ENCODE results near the gene LHFPL6. TPM values are rescaled to one million over a fixed set of nuclear protein-coding genes. Genes with fewer than 3 reads are reported as not detected.

LHFPL6 gene
- total RNA-seq, 1 donor from 2014 or later, result 31.4 TPM

GRCh38 chr13:39587939-39588338 lies 15.1 kb downstream of the LHFPL6 start:
- H3K27me3 Mint-ChIP-seq (ENCODE audit: low read depth, unreplicated experiment), result no peaks in the 10 kb centered on the region
- H2AFZ ChIP-seq (ENCODE audit: low read depth, low read length), result no peak overlapping the region
- no peaks in the 10 kb centered on the region for H3K36me3 ChIP-seq (ENCODE audit: insufficient read depth, low read length)
- no peak overlapping the region for H3K4me2 ChIP-seq (ENCODE audit: low read length)
- no peak for TF ChIP-seq EZH2 (IDR thresholded peaks at IDR 0.05; ENCODE audit: insufficient read depth, low read length)
- TF ChIP-seq CTCF (IDR thresholded peaks at IDR 0.05; ENCODE audit: insufficient read depth, low read depth, low read length), result no peak
- no peak overlapping the region for H3K9ac ChIP-seq (ENCODE audit: low read length)
- H3K36me3 Mint-ChIP-seq (ENCODE audit: low read depth, unreplicated experiment), result no peaks in the 10 kb centered on the region
- peaks cover 38% of the 10 kb centered on the region for H3K79me2 ChIP-seq (ENCODE audit: insufficient read depth, low read length)
- no peaks in the 10 kb centered on the region for H3K4me1 Mint-ChIP-seq (ENCODE audit: low read depth, unreplicated experiment)
- H3K9me3 ChIP-seq (ENCODE audit: insufficient read depth, low read depth, low read length), result no peaks in the 10 kb centered on the region
- no peaks in the 10 kb centered on the region for H3K4me1 ChIP-seq (ENCODE audit: insufficient read depth, low read length)
- DNase-seq (ENCODE audit: low read depth), result no peak
- H3K27ac Mint-ChIP-seq (ENCODE audit: unreplicated experiment), result no peak overlapping the region
- H4K20me1 ChIP-seq (ENCODE audit: insufficient read depth, low read length), result peaks cover 32% of the 10 kb centered on the region
- no peak overlapping the region for H3K27ac ChIP-seq (ENCODE audit: low read depth, low read length)
- no peak overlapping the region for H3K4me3 ChIP-seq (ENCODE audit: insufficient read depth, low read depth, low read length)
- H3K9me3 Mint-ChIP-seq (ENCODE audit: unreplicated experiment), result no peaks in the 10 kb centered on the region
- no peaks in the 10 kb centered on the region for H3K27me3 ChIP-seq (ENCODE audit: insufficient read depth, low read length)
- H3K4me3 Mint-ChIP-seq (ENCODE audit: unreplicated experiment), result no peak overlapping the region
- FAIRE-seq, result no peak

DNA sequence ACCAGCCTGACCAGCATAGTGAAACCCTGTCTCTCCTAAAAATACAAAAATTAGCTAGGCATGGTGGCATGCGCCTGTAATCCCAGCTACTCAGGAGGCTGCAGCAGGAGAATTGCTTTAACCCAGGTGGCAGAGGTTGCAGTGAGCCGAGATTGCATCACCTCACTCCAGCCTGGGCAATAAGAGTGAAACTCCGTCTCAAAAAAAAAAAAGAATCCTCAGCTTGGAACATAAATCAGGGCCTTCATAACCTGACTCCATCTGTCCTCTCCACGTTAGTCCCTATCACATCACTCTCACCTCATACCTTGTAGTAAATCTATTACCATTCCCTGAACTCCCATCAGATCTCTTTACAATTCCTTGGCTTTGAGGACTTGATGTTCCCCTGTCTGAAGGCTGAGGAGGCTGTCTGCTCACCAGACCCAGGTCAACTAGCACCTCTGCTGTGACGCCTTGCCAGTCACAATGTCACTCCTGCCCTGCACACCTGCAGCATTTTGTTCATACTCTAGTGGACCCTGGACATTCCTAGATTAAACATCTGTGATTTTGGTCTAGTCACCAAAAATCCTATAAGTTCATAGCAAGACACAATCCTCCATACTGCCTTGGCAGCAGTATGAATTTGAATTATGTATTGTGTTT lies 15.9 kb downstream of the LHFPL6 start:
- Histone ChIP-seq H3K79me2 (ENCODE audit: insufficient read depth, low read length) (peaks cover 45% of the 10 kb centered on the region), H3K36me3 (ENCODE audit: insufficient read depth, low read length) (no peaks in the 10 kb centered on the region), H3K9ac (ENCODE audit: low read length) (no peak overlapping the region), H3K4me1 (ENCODE audit: insufficient read depth, low read length) (no peaks in the 10 kb centered on the region), H3K9me3 (ENCODE audit: insufficient read depth, low read depth, low read length) (no peaks in the 10 kb centered on the region), H2AFZ (ENCODE audit: low read depth, low read length) (no peak overlapping the region), H4K20me1 (ENCODE audit: insufficient read depth, low read length) (peaks cover 32% of the 10 kb centered on the region), H3K4me2 (ENCODE audit: low read length) (no peak overlapping the region), H3K27me3 (ENCODE audit: insufficient read depth, low read length) (no peaks in the 10 kb centered on the region), H3K27ac (ENCODE audit: low read depth, low read length) (no peak overlapping the region), H3K4me3 (ENCODE audit: insufficient read depth, low read depth, low read length) (no peak overlapping the region)
- no peak overlapping the region for H3K4me3 Mint-ChIP-seq (ENCODE audit: unreplicated experiment)
- FAIRE-seq (no peak), DNase-seq (ENCODE audit: low read depth) (no peak)
- H3K4me1 Mint-ChIP-seq (ENCODE audit: low read depth, unreplicated experiment), result no peaks in the 10 kb centered on the region
- peaks cover 1% of the 10 kb centered on the region for H3K9me3 Mint-ChIP-seq (ENCODE audit: unreplicated experiment)
- H3K36me3 Mint-ChIP-seq (ENCODE audit: low read depth, unreplicated experiment), result no peaks in the 10 kb centered on the region
- TF ChIP-seq CTCF (IDR thresholded peaks at IDR 0.05; ENCODE audit: insufficient read depth, low read depth, low read length), result no peak
- no peak for TF ChIP-seq EZH2 (IDR thresholded peaks at IDR 0.05; ENCODE audit: insufficient read depth, low read length)
- no peaks in the 10 kb centered on the region for H3K27me3 Mint-ChIP-seq (ENCODE audit: low read depth, unreplicated experiment)
- H3K27ac Mint-ChIP-seq (ENCODE audit: unreplicated experiment), result no peak overlapping the region

DNA sequence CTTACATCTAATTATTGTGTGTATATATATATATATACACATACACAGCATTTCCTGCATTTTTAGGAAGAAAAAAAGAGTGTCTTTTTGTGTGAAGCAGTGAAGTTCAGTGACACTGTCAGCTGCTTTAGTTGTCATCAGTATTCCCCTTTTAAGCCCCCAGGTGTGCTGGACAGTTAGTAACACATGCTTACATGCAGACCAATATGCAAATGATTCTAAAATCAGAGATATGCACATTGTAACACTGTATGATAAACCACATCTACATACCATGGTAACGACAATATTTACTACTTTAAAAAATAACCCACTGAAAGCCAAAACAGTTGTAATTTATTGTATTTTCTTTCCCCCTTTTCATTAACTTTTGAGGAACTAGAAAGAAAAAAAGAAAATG lies 16.8 kb downstream of the LHFPL6 start:
- Mint-ChIP-seq H3K27me3 (ENCODE audit: low read depth, unreplicated experiment) (no peaks in the 10 kb centered on the region), H3K9me3 (ENCODE audit: unreplicated experiment) (peaks cover 1% of the 10 kb centered on the region), H3K36me3 (ENCODE audit: low read depth, unreplicated experiment) (no peaks in the 10 kb centered on the region), H3K27ac (ENCODE audit: unreplicated experiment) (no peak overlapping the region), H3K4me3 (ENCODE audit: unreplicated experiment) (no peak overlapping the region), H3K4me1 (ENCODE audit: low read depth, unreplicated experiment) (no peaks in the 10 kb centered on the region)
- Histone ChIP-seq H3K4me1 (ENCODE audit: insufficient read depth, low read length) (no peaks in the 10 kb centered on the region), H4K20me1 (ENCODE audit: insufficient read depth, low read length) (peaks cover 25% of the 10 kb centered on the region), H3K79me2 (ENCODE audit: insufficient read depth, low read length) (peaks cover 40% of the 10 kb centered on the region), H3K9me3 (ENCODE audit: insufficient read depth, low read depth, low read length) (no peaks in the 10 kb centered on the region), H3K4me3 (ENCODE audit: insufficient read depth, low read depth, low read length) (no peak overlapping the region), H3K27ac (ENCODE audit: low read depth, low read length) (no peak overlapping the region), H2AFZ (ENCODE audit: low read depth, low read length) (no peak overlapping the region), H3K4me2 (ENCODE audit: low read length) (no peak overlapping the region), H3K36me3 (ENCODE audit: insufficient read depth, low read length) (no peaks in the 10 kb centered on the region), H3K9ac (ENCODE audit: low read length) (no peak overlapping the region), H3K27me3 (ENCODE audit: insufficient read depth, low read length) (no peaks in the 10 kb centered on the region)
- TF ChIP-seq CTCF (IDR thresholded peaks at IDR 0.05; ENCODE audit: insufficient read depth, low read depth, low read length) (no peak), EZH2 (IDR thresholded peaks at IDR 0.05; ENCODE audit: insufficient read depth, low read length) (no peak)
- DNase-seq (ENCODE audit: low read depth) (no peak), FAIRE-seq (no peak)

Measured in astrocyte (in vitro differentiated cells and primary cell).